ENCODE data around the gene GPS1. TPM values are rescaled to one million over a fixed set of nuclear protein-coding genes. Genes with fewer than 3 reads are reported as not detected.

GPS1 gene
- total and polyA plus RNA-seq, 10 of the 15 experiments (the other 5 are each of a cell fraction or from before 2014, with no cell fraction given), result 2.2 to 146 (median 77.7) TPM

DNA sequence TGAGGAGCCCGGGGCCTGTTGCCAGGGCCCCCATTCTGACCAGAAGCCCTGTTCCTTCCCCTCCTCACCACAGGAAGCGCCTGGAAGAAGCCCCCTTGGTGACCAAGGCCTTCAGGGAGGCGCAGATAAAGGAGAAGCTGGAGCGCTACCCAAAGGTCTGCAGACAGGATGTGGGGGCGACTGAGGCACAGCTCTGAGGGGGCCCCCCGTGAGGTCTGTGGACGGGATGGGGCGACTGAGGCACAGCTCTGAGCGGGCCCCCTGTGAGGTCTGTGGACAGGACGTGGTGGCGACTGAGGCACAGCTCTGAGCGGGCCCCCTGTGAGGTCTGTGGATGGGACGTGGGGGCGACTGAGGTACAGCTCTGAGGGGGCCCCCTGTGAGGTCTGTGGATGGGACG, 42.3 kb upstream of the GPS1 start (continued):
- TF ChIP-seq, protein P1, sequence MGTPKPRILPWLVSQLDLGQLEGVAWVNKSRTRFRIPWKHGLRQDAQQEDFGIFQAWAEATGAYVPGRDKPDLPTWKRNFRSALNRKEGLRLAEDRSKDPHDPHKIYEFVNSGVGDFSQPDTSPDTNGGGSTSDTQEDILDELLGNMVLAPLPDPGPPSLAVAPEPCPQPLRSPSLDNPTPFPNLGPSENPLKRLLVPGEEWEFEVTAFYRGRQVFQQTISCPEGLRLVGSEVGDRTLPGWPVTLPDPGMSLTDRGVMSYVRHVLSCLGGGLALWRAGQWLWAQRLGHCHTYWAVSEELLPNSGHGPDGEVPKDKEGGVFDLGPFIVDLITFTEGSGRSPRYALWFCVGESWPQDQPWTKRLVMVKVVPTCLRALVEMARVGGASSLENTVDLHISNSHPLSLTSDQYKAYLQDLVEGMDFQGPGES (IDR thresholded peaks at IDR 0.05), result no peak
- TF ChIP-seq PML (IDR thresholded peaks at IDR 0.05; ENCODE audit: low read length) (no peak), EGR1 (IDR thresholded peaks at IDR 0.05; ENCODE audit: borderline replicate concordance in 1 of 2, low read depth in 2 of 2, low read length in 2 of 2) (no peak)

DNA sequence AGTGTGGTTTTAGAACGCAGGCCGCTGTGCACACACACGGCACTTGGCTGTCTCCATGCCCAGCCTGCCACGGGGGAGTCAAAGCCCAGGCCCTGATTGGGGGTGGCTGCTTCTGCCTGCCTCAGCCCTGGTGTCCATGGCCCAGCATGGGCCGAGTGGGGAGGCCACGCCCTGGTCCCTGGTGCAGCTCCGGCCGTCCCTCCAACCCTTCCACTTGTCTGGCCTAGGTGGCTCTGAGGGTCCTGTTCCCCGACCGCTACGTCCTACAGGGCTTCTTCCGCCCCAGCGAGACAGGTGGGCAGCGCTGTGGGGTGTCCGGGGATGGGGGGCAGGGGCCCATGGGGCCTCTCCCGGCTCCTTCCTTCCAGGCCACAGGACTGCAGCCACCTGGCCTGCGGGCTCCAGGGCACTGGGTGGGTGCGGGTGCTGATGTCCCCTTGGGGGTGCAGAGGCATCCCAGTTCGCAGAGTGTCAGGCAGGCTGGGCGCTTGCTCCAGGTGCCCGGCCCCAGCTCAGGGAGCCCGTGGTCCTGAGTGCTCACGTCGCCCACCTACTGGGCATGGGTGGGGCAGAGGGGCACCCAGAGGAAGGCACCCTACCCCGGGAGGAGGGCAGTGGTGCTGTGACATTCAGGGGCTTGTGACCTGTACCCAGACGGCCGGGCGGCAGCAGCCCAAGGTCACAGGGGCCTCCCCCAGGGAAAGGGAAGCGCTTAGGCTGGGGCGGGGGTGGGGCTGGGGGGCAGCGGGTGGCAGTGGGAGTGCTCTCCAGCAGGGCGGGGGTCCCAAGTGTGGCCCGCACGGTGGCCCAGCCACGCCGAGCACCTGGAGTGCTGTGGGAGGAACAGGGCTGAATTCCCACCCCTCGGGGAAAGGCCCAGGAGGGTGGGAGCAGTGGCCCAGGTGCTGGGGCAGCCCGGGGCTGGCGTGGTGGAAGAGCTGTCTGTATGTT, 40.8 kb upstream of the GPS1 start:
- no peak for DNase-seq (ENCODE audit: low read depth, low spot score)

More for the DNA sequence above, 40.8 kb upstream of the GPS1 start:
- Histone ChIP-seq H3K9ac (ENCODE audit: control insufficient read depth, insufficient read depth, low read length) (no peak overlapping the region), H3K4me3 (no peak overlapping the region), H3K79me2 (ENCODE audit: control insufficient read depth, insufficient read depth, low read length) (no peaks in the 10 kb centered on the region), H3K9me3 (replicated peaks; ENCODE audit: control insufficient read depth, insufficient read depth, low read length) (no peaks in the 10 kb centered on the region), H3K4me2 (ENCODE audit: control insufficient read depth, insufficient read depth) (no peak overlapping the region), H3K36me3 (ENCODE audit: control insufficient read depth in 2 of 2, insufficient read depth in 2 of 2, low read length in 1 of 2) (no peaks in the 10 kb centered on the region), H4K20me1 (ENCODE audit: control insufficient read depth, insufficient read depth) (no peaks in the 10 kb centered on the region), H3K27ac (ENCODE audit: control insufficient read depth, insufficient read depth) (no peak overlapping the region), H3K27me3 (replicated peaks in 1 of 2; ENCODE audit: control insufficient read depth in 2 of 2, insufficient read depth in 2 of 2, low read length in 1 of 2) (no peaks in the 10 kb centered on the region), H2AFZ (ENCODE audit: control insufficient read depth, low read depth, low read length) (no peak overlapping the region), H3K4me1 (ENCODE audit: control insufficient read depth, insufficient read depth, low read length) (no peaks in the 10 kb centered on the region)
- intact Hi-C loops (cut with micrococcal nuclease; ENCODE audit: unreplicated experiment), result no loop called here
- FAIRE-seq (no peak), ATAC-seq (no peak)
- RAD21 ChIA-PET (ENCODE audit: unreplicated experiment), result no interaction called here
- CTCF ChIA-PET, result no interaction called here
- 87% methylated on average over 35 of the region's 39 CpGs for WGBS (ENCODE audit: insufficient coverage, insufficient replicate concordance, low lambda C conversion rate, missing lambda C conversion rate)
- in situ Hi-C loops (cut with MboI), result no loop called here
- TF ChIP-seq POLR2A (IDR thresholded peaks at IDR 0.05; ENCODE audit: low read depth, low read length) (peak; percentile 51; the same call in 1 of the 2 replicates), IRF4 (IDR thresholded peaks at IDR 0.05; ENCODE audit: low read depth, low read length) (no peak)
- BruUV-seq (replicated peaks), result no TSS peak
- SMC1A ChIA-PET (ENCODE audit: uncharacterized antibody, unreplicated experiment), result no interaction called here
- POLR2A ChIA-PET, result interaction anchor here (0.6 kb wide), 1 partner anchor 242 kb away, joined by 4 read pairs; no protein-coding TSS in a partner anchor
